B cell (primary cell): ENCODE results near the gene ZNF438. TPM values are rescaled to one million over a fixed set of nuclear protein-coding genes. Genes with fewer than 3 reads are reported as not detected.

Experiments used
- ATAC-seq: fragments of 200-7000 bp; cut with Tn5 transposase; one replicate; pipeline ENCODE4 v1.10.0; 2021; ENCODE audit warnings: low read depth, mild to moderate bottlenecking, moderate number of reproducible peaks, moderate library complexity
- CTCF ChIA-PET: fragments of 350-600 bp; sonication (Branson Sonifier 250); formaldehyde crosslinking; loops from one replicate; lab custom pipeline; 2021; ENCODE audit warnings: antibody characterized with exemption, inconsistent platforms; lab: Charles Lee
- POLR2A ChIA-PET: fragments of 350-600 bp; sonication (Branson Sonifier 250); formaldehyde crosslinking; loops from one replicate; lab custom pipeline; 2021; ENCODE audit warnings: antibody characterized with exemption; lab: Charles Lee
- DNase-seq: peaks from one replicate; pipeline ENCODE4 v3.0.0; 2013
- H2AFZ ChIP-seq: 2 replicates; pipeline ENCODE4 v1.6.1; 2012; ENCODE audit warnings: mild to moderate bottlenecking, low read depth, low read length; ENCODE audit not compliant: insufficient read depth, poor library complexity, severe bottlenecking
- H3K27ac ChIP-seq, 2 donors: 1 replicate in 1 of 2; 2 replicates in 1 of 2; pipeline ENCODE4 v1.5.1; 2012 to 2013; ENCODE audit warnings: low read length in 2 of 2, mild to moderate bottlenecking in 2 of 2, moderate library complexity in 1 of 2
- H3K27me3 ChIP-seq, 4 experiments: fragments of 200-600 bp in 1 of 4; sonication (generic) in 1 of 4; replicated peaks in 1 of 4; 1 replicate in 2 of 4; 2 replicates in 2 of 4; pipeline versions ENCODE4 v1.6.1 to v1.7.0; 2013 to 2016; ENCODE audit warnings: low read length in 3 of 4, mild to moderate bottlenecking in 2 of 4, mixed read lengths in 1 of 4, moderate library complexity in 1 of 4; ENCODE audit not compliant: insufficient read depth in 4 of 4, control insufficient read depth in 3 of 4; ENCODE audit errors: control extremely low read depth in 1 of 4
- H3K36me3 ChIP-seq, 2 experiments: replicated peaks in 1 of 2; 1 replicate in 1 of 2; 2 replicates in 1 of 2; pipeline versions ENCODE4 v1.6.1 to v1.7.1; 2013; ENCODE audit warnings: low read length in 1 of 2; ENCODE audit not compliant: insufficient read depth in 2 of 2, control insufficient read depth in 1 of 2; ENCODE audit errors: control extremely low read depth in 1 of 2, extremely low read depth in 1 of 2
- H3K4me1 ChIP-seq, 2 donors: fragments of 200-600 bp in 1 of 2; sonication (generic) in 1 of 2; 1 replicate in 1 of 2; 2 replicates in 1 of 2; pipeline versions ENCODE4 v1.5.1 to v1.6.1; 2013 to 2017; ENCODE audit warnings: low read length in 2 of 2; ENCODE audit not compliant: control insufficient read depth in 2 of 2, insufficient read depth in 2 of 2
- H3K4me2 ChIP-seq: replicated peaks from 2 replicates; pipeline ENCODE3; 2012; ENCODE audit warnings: mild to moderate bottlenecking, low read depth, low read length; ENCODE audit not compliant: poor library complexity, severe bottlenecking
- H3K4me3 ChIP-seq, 5 experiments: fragments of 200-600 bp in 1 of 5; sonication (generic) in 1 of 5; 1 replicate in 3 of 5; 2 replicates in 2 of 5; pipeline versions ENCODE4 v1.5.1 to v1.7.0; 2011 to 2016; ENCODE audit warnings: low read length in 4 of 5, mild to moderate bottlenecking in 4 of 5, low read depth in 2 of 5, control low read depth in 1 of 5, moderate library complexity in 1 of 5; ENCODE audit not compliant: insufficient read depth in 1 of 5; ENCODE audit errors: control extremely low read depth in 1 of 5, extremely low read depth in 1 of 5
- H3K79me2 ChIP-seq: fragments of 200-600 bp; sonication (generic); one replicate; pipeline ENCODE4 v1.6.0; 2016; ENCODE audit warnings: low read length; ENCODE audit not compliant: control insufficient read depth, insufficient read depth
- H3K9ac ChIP-seq: fragments of 200-600 bp; sonication (generic); 2 replicates; pipeline ENCODE4 v1.6.1; 2017; ENCODE audit warnings: mild to moderate bottlenecking, low read length, moderate library complexity
- H3K9me3 ChIP-seq, 3 donors: one replicate each; pipeline versions ENCODE4 v1.6.1 to v1.7.1; 2013; ENCODE audit warnings: low read length in 2 of 3; ENCODE audit not compliant: control insufficient read depth in 2 of 3, insufficient read depth in 1 of 3; ENCODE audit errors: control extremely low read depth in 1 of 3
- H4K20me1 ChIP-seq: 2 replicates; pipeline ENCODE4 v1.6.0; 2012; ENCODE audit warnings: mild to moderate bottlenecking, low read length; ENCODE audit not compliant: insufficient read depth, control insufficient read depth, poor library complexity, severe bottlenecking
- H3K27ac Mint-ChIP-seq: one replicate; pipeline ENCODE4 v1.8.0; 2021; ENCODE audit warnings: mixed read lengths
- H3K27me3 Mint-ChIP-seq: one replicate; pipeline ENCODE4 v1.8.0; 2021; ENCODE audit warnings: mixed read lengths
- H3K4me1 Mint-ChIP-seq: one replicate; pipeline ENCODE4 v1.8.0; 2021; ENCODE audit warnings: mixed read lengths
- H3K4me3 Mint-ChIP-seq: one replicate; pipeline ENCODE4 v1.8.0; 2021; ENCODE audit warnings: mixed read lengths
- H3K9me3 Mint-ChIP-seq: one replicate; pipeline ENCODE4 v1.8.0; 2022; ENCODE audit warnings: mixed read lengths; ENCODE audit not compliant: insufficient read depth
- CTCF ChIP-seq: fragments of 200-600 bp; IDR thresholded peaks from one replicate; pipeline ENCODE4 v1.8.0; 2022; ENCODE audit warnings: antibody characterized with exemption, mild to moderate bottlenecking
- EZH2 ChIP-seq: IDR thresholded peaks from 2 replicates; pipeline ENCODE4 v1.6.1; 2012; ENCODE audit warnings: borderline replicate concordance, low read depth, mild to moderate bottlenecking, moderate library complexity, low read length; ENCODE audit not compliant: insufficient read depth, poor library complexity, severe bottlenecking
- WGBS: methylation state at CpG from one replicate; pipeline ENCODE4 v1.1.5; 2013; ENCODE audit warnings: missing lambda C conversion rate; ENCODE audit not compliant: insufficient coverage; 5-methylcytosine and 5-hydroxymethylcytosine counted together
- intact Hi-C: fragments of 100-400 bp; cut with micrococcal nuclease; formaldehyde crosslinking; loops from one replicate; pipeline ENCODE4 v1.10.0; 2022
- polyA plus RNA-seq: library from polyadenylated mRNA; depleted of rRNA; stranded (reverse); fragments of >200 nt; gene quantifications from 2 replicates; pipeline ENCODE4 v1.2.3, GENCODE V29; 2012
- total RNA-seq, 2 donors: library from RNA; stranded (reverse); fragments of 120-200 nt in 1 of 2; gene quantifications; 1 replicate in 1 of 2; 2 replicates in 1 of 2; pipeline versions ENCODE4 v1.2.3 to v1.2.4, GENCODE V29; 2013 to 2022

Gene ZNF438
- total and polyA plus RNA-seq, 2 donors (not counting 1 experiment from before 2014, with no cell fraction given): 2.0 to 3.7 TPM

- CTCF ChIA-PET: no interaction called here
- DNase-seq (no peak), ATAC-seq (no peak)
- intact Hi-C loops: no loop called here
- TF ChIP-seq CTCF (no peak), EZH2 (no peak)
- Histone ChIP-seq H3K36me3 (no peaks in the 10 kb centered on the region), H3K27me3 (no peaks in the 10 kb centered on the region), H3K9me3 (peaks cover 4 to 14% (median 9%) of the 10 kb centered on the region in 3 donors), H3K79me2 (peaks cover 23% of the 10 kb centered on the region), H4K20me1 (peaks cover 9% of the 10 kb centered on the region), H3K9ac (no peak overlapping the region), H3K4me2 (no peak overlapping the region), H3K4me1 (peaks cover 3 to 5% of the 10 kb centered on the region in 2 donors), H3K4me3 (no peak overlapping the region), H3K27ac (no peak overlapping the region), H2AFZ (no peak overlapping the region)
- Mint-ChIP-seq H3K27ac (no peak overlapping the region), H3K4me3 (no peak overlapping the region), H3K9me3 (peaks cover 6% of the 10 kb centered on the region), H3K27me3 (no peaks in the 10 kb centered on the region), H3K4me1 (peaks cover 9% of the 10 kb centered on the region)
- POLR2A ChIA-PET: no interaction called here
Observed at GRCh38 chr10:30996481-30997005, 35.1 kb downstream of the ZNF438 start.

- ATAC-seq: no peak
- peaks cover 3 to 5% of the 10 kb centered on the region in 2 donors for H3K4me1 ChIP-seq
- intact Hi-C loops: no loop called here
- H3K9ac ChIP-seq: no peak overlapping the region
- H4K20me1 ChIP-seq: peaks cover 9% of the 10 kb centered on the region
- H3K4me3 Mint-ChIP-seq: no peak overlapping the region
- H2AFZ ChIP-seq: no peak overlapping the region
- H3K9me3 ChIP-seq: peaks cover 4 to 14% (median 9%) of the 10 kb centered on the region in 3 donors
- no peak for DNase-seq
- no peaks in the 10 kb centered on the region for H3K27me3 ChIP-seq
- no peak overlapping the region for H3K4me2 ChIP-seq
- TF ChIP-seq CTCF: no peak
- TF ChIP-seq EZH2: no peak
- H3K4me3 ChIP-seq: no peak overlapping the region
- peaks cover 6% of the 10 kb centered on the region for H3K9me3 Mint-ChIP-seq
- H3K36me3 ChIP-seq: no peaks in the 10 kb centered on the region
- ChIA-PET CTCF (no interaction called here), POLR2A (no interaction called here)
- no peak overlapping the region for H3K27ac Mint-ChIP-seq
- H3K79me2 ChIP-seq: peaks cover 23% of the 10 kb centered on the region
- no CpG with 5 or more reads among the region's 3 CpGs for WGBS
- H3K27me3 Mint-ChIP-seq: no peaks in the 10 kb centered on the region
- peaks cover 9% of the 10 kb centered on the region for H3K4me1 Mint-ChIP-seq
- no peak overlapping the region for H3K27ac ChIP-seq
Observed at GRCh38 chr10:30995081-30995770, 36.4 kb downstream of the ZNF438 start.
